Retina (tissue), 1 donor: ENCODE measurements around the gene MLNR.

Source experiments
- DNase-seq: peaks from one replicate; pipeline ENCODE4 v3.0.0-alpha.2; 2016

Gene MLNR

GRCh38 chr13:49234741-49235140 is 14.6 kb downstream of the MLNR start:
- DNase-seq = no peak

DNA sequence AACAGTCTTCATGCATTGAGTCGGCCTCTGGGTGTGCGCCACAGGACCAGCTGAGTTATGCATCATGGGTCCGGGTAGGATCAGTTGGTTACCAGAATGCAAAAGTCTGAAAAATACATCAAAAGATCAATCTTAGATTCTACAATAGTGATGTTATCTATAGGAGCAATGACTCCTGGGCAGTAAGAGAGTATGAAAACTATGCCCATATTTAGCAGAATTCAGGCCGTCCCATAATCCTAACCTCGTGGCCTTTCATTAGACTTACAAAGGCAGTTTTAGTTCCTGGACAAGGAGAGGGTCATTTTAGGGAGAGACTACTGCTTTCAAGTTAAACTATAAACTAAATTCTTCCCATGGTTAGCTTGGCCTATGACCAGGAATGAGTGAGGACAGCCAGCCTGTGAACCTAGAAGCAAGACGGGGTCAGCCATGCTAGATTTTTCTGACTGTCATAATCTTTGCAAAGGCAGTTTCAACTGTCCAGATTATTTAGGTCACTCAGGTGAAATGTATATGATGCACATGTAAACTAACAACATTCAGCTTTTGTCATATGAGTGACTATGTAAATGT is 15.8 kb downstream of the MLNR start:
- no peak for DNase-seq

DNA sequence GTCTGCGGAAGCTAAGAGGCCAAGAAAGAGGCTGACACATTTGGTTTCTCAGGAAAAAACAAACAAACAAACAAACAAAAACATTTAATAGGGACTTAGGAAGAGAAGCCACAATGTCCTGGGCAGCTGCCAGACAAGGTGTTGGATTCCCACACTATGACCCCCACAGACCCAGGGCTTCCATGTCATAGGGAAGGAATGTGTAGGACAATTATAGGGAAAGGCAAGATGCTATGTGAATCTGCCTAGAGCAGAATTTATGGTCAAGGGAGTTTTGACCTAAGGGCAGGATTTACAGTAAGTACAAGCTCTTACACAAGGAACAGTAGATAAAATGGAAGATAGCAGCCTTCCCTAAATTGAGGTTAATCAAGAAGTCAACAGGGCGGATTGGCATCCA is 18.5 kb downstream of the MLNR start:
- no peak for DNase-seq

GRCh38 chr13:49240017-49240416 is 19.9 kb downstream of the MLNR start:
- DNase-seq = no peak

GRCh38 chr13:49241296-49241695 is 21.2 kb downstream of the MLNR start:
- no peak for DNase-seq

GRCh38 chr13:49245101-49245500 is 25.0 kb downstream of the MLNR start:
- DNase-seq = no peak

GRCh38 chr13:49246850-49247642 is 26.9 kb downstream of the MLNR start:
- no peak for DNase-seq

- peak; percentile 95 for DNase-seq
These were observed 27.8 kb downstream of the MLNR start, which contains the start of gene CDADC1 for GRCh38 chr13:49247643-49248621. CDADC1 (plus strand) TSS chr13:49247925; CDS start chr13:49248038, 113 bp downstream.

DNA sequence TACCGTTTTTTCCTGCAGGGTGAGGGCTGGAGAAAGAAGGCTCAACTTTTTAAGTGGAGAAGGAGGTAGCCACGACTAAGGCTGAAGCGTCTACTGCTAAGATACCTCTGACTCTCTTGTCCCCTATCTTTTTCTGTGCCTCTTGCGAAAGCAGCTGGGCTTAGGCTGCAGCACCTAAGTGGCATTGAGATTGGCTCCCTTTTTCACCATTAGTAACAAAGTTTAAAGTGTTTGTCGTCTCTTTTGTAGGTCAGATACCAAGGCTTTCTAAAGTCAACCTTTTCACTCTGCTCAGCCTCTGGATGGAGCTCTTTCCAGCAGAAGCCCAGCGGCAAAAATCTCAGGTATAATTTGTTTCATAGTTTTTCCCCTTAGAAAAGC is 28.5 kb downstream of the MLNR start:
- DNase-seq = no peak

- DNase-seq = no peak
These were observed 31.2 kb downstream of the MLNR start for GRCh38 chr13:49251326-49251725.

GRCh38 chr13:49253310-49253709 is 33.2 kb downstream of the MLNR start:
- no peak for DNase-seq

- DNase-seq = no peak
These were observed 33.9 kb downstream of the MLNR start for GRCh38 chr13:49254007-49254406.

GRCh38 chr13:49256841-49257240 is 36.7 kb downstream of the MLNR start:
- DNase-seq = no peak

DNA sequence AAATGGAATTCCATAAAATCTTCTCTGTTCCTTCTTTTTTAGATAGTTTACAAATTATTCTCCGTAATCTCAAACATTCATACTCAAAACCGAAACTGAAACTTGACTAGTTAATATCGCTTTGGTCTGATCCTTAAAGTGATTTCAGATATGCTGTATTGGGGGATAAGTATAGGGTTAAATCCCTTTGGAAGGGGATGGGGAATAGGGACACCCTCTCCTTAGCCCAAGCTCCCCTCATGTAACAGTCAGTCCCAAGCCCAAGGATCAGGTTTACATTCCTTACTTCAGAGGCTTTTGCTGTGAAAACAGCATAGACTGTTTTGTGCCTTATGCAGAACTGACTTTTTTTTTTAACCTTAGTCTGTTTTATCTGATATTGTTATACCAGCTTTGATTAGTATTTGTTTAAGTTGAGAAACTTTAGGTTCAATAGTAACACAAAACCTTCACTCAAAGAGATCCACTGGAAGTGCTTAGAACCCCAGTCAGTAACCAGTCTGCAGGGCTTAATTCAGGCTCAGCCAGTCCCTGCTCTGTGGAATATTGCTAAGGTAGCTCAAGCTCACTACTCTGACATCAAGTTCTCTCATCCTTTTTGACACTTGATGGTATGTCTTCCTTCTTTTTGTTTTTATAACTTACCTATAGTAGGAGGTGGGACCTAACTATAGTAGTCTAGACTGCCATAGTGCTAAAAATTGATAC is 38.1 kb downstream of the MLNR start:
- DNase-seq = no peak

- DNase-seq = no peak
These were observed 39.4 kb downstream of the MLNR start for GRCh38 chr13:49259586-49259985.

DNA sequence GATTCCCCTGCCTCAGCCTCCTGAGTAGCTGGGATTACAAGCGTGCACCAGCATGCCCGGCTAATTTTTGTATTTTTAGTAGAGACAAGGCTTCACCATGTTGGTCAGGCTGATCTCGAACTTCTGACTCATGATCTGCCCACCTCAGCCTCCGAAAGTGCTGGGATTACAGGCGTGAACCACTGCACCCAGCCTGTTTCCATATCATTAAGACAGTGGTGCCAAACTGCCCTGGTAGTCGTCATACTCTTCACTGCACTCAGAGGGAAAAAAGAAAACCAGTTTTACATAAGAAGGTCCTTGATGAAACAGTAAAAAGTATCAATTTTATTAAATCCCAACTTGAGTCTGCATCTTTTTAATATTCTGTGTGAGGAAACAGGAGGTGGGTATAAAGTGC is 42.5 kb downstream of the MLNR start:
- no peak for DNase-seq

DNA sequence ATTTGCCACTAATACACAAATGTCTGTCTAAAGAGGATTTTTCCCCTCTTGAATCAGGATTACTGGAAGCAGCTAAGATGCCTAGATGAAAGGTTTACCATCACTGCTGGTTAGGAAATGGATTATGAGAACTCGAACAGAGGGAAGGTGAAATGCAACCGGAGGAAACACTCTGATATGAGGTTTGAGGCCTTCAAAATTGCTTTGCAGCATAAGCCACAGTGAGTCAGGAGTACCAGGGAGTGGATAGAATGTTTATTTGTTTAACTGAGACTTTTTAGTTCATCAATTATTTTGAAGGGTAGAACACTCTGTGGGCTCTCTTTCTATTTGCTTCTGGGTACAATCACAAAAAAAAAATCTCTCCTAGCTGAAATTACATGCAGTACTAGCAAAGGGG is 45.7 kb downstream of the MLNR start:
- DNase-seq = no peak

DNA sequence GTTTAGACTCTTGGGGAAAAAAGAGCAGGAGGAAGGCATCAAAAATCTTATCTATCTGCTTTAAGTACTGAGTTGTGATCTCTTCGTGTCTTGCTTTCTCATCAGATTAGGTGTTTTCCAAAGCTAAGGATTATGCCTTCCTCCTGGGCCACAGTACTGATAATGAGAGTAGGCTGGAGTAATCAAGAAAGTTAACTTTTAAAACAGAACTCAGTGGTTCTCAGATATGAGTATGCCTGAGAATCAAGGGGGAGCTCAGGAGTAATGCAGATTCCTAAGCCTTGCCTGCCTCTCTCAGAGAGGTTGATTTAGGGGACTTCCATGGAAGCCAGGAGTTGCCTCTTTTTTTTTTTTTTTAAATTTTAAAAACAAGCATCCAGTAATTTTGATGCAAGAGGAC is 51.1 kb downstream of the MLNR start:
- DNase-seq = no peak
